ENCODE results near the gene TP63.

DNA sequence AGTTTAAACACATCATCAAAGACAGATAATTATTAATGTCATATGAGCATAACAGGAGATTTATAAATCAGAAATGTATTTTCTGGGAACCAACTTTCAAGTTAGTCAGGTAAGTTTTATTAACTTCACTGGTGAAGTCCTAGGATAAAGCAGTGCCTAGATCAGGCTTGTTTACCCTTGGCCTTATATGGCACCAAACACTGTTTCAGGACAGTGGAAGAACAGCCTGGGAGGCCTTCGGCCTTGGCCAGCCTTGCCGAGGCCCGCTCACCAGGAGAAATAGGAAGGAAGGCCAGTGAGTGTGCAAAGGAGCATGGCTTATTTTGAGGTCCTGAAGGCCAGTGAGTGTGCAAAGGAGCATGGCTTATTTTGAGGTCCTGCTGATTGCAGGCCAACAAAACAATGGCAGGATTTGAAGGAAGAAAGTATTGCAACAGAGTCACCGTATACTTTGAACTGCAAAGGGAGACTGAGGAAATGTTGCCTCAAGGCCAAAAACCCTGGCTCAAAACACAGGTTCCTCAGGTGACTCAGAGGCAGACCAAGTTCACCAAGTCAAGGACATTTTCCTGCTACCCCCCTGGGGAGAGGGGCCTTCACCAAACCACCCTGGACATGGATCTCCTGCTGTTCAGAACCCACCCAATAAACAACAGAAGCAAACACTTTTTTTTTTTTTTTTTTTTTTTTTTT, 174.3 kb downstream of the TP63 start:
- TF ChIP-seq POLR2A (IDR thresholded peaks at IDR 0.05): no peak
- TF ChIP-seq, protein P1, sequence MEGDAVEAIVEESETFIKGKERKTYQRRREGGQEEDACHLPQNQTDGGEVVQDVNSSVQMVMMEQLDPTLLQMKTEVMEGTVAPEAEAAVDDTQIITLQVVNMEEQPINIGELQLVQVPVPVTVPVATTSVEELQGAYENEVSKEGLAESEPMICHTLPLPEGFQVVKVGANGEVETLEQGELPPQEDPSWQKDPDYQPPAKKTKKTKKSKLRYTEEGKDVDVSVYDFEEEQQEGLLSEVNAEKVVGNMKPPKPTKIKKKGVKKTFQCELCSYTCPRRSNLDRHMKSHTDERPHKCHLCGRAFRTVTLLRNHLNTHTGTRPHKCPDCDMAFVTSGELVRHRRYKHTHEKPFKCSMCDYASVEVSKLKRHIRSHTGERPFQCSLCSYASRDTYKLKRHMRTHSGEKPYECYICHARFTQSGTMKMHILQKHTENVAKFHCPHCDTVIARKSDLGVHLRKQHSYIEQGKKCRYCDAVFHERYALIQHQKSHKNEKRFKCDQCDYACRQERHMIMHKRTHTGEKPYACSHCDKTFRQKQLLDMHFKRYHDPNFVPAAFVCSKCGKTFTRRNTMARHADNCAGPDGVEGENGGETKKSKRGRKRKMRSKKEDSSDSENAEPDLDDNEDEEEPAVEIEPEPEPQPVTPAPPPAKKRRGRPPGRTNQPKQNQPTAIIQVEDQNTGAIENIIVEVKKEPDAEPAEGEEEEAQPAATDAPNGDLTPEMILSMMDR (IDR thresholded peaks at IDR 0.05): no peak
